H54 (cell line): Measurements from ENCODE around the gene CCDC85B.
A peak's percentile ranks its signal among the peaks of the same experiment; 100 is the strongest.

Source experiments
- DNase-seq: peaks from one replicate; pipeline ENCODE4 v3.0.0; 2011; ENCODE audit warnings: low spot score, mixed read lengths; ENCODE audit not compliant: insufficient read length
- FAIRE-seq: peaks from 3 replicates; lab custom pipeline; 2011; peaks lifted over from hg19 to GRCh38; lab: Jason Lieb, UNC
- POLR2A ChIP-seq: IDR thresholded peaks from 2 replicates; pipeline ENCODE4 v1.6.1; 2011; ENCODE audit warnings: low read depth, mild to moderate bottlenecking, low read length

The CCDC85B gene

DNA sequence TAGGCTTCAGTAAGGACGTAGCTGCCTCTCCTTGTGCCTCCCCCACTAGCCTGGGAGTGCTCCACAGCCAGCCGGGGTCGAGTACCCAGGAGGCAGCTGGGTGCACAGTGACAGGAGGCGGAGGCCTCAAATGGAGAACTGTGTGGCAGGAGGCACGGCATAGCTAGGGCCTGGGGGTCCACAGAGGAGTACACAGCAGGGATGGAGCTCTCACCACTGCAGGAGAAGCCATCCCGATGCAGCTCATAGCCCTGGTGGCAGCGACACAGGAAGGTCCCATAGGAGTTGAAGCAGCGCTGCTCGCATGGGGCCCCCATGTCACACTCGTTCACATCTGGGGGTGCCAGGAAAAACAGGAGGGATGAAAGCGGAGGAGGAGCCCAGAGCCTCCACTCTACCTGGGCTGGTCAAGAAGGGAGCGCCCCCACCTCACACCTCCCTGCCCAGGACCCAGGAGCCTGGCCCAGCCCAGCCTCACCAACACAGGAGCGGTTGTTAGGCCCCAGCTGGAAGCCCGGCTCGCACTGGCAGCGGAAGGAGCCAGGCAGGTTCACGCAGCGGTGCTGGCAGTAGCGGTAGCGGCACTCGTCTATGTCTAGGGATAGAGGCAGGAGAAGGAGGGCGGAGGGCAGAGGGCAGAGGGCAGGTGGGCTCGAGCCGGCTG is 20.7 kb upstream of the CCDC85B start:
- no peak for TF ChIP-seq POLR2A
- FAIRE-seq, result no peak
- no peak for DNase-seq

DNA sequence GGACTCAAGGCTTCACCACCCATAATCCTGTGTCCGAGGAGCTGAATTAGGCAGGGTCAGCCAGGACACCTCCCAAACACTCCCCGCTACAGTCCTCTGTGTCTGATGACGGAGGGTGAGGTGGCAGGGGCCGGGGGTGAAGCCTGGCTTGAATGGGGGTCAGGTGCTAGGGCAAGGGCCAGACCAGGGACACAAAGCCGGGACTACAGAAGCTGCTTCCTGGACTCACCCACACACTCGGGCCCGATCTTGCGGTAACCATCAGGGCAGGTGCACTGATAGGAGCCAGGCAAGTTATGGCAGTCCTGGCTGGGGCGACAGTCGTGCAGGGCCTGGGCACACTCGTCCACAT is 20.2 kb upstream of the CCDC85B start:
- no peak for FAIRE-seq

DNA sequence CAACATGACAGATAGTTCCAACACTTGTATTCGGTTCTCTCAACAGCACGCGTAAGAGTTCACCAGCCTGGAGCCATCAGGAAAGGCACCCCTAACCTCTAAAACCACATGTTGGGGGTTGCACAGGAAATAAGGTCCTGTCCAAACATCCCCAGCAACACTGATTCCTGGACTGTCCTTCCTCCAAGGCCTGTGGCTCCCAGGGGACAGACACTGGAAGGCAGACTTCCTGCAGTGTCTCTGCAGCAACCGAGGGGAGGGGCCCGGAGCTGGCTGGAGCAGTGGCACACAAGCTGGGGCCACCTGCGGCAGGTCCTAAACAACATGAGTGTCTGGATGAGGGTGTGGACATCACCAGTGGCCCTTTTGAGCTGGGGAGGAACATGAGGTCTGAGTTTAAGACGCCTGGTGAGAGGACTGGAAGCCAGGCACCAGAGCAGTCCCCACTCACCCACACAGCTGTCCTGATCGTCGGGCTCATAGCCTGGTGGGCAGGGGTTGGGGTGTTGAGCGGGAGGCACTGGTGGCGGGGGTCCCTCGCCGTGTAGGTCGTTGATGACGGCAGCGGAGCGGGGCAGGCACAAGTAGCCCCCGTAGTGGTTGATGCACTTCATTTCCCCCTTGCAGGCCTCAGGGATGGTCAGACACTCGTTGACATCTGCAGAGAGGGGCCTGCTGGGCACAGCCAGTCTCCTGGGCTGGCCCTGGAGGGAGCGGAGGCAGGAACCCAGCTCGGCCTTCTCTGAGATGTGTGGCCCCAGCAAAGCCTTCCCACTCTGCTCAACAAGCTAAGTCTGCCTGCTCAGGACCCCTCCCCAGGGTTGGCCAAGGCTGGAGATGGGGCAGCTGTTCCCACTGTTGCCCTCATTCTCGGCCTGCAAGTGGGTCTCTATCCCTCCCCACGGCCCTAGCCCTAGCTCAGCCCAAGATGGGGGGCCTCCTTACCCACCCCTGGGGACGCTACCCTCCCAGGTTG is 19.5 kb upstream of the CCDC85B start:
- DNase-seq (no peak), FAIRE-seq (no peak)
- no peak for TF ChIP-seq POLR2A

More for the DNA sequence above, 20.2 kb upstream of the CCDC85B start:
- DNase-seq, result no peak
- TF ChIP-seq POLR2A, result no peak

DNA sequence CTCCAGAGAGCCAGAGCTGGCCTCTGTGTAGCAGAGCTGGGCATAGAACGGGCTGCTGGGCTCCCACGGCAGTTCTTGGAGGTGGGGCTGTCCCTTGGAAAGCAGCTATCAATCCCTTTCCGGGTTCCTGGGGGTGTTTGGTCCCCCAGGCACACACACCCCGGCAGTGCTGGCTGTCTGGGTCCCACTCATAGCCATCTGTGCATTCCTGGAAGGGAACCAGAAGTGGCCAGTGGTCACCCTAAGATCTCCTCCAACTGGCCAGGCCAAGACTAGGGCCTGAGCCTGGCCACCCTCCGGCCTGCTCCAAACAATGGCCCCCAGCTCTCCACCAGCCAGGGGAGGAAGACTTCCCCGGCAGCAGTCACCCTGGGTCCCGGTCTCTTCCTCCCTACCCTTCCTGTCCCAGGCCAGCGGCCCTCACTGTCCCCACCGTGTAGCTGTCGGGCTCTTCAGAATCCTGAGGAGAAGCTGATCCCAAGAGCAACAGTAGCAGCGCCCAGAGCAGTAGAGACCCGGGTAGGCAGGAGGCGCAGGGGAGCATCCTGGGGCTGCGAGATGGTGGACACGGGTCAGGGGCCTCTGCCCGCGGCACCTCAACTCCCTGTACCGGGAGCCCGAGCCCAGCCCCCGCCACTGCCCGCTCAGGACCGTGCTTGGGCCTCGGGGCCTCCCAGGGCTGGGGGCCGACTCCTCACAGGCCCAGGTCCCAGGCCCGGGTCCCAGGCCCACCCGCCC is 18.5 kb upstream of the CCDC85B start:
- 0 out of 2 replicates have a peak, but pooled peaks have one; percentile 15 for TF ChIP-seq POLR2A
- no peak for FAIRE-seq
- DNase-seq, result no peak

DNA sequence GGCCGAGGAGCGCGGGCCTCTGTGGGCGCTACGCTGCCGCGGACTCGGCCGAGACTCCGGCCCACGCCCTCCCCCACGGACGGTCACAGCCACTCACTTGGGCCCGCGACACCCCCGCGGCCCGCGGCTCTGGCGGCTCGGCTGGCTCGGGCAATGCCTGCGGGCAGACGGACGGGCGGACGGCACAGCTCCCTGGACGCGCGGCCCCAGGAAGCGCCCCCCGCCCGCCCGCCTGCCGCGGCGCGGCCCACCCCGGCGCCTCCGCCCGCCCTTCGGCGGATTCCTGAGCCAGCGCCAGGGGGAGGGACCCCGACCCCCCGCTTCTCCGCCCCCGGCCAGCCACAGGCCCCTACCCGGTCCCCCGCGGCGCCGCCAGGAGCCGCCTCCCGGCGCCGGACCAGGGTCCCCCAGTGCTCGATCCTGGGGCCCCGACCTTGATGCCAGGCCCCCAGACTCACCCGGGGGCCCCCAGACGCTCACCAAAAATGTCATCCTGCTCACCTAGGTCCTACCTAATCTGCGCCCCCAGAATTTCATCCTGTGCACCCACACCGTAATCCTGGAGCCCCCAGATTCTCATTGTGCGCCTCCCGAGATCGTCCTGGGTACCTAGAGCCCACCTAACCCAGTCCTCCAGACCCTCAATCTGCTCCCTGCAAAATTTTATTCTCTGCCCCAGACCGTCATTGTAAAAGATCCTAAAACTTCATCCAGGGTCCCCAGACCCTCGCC is 17.7 kb upstream of the CCDC85B start, which contains the start of gene EFEMP2:
TSS of gene EFEMP2 (minus strand) at position 215 of the 732 bp plus-strand sequence. CDS start 446 bp downstream, outside the sequence.
- no peak for FAIRE-seq
- no peak for DNase-seq

DNA sequence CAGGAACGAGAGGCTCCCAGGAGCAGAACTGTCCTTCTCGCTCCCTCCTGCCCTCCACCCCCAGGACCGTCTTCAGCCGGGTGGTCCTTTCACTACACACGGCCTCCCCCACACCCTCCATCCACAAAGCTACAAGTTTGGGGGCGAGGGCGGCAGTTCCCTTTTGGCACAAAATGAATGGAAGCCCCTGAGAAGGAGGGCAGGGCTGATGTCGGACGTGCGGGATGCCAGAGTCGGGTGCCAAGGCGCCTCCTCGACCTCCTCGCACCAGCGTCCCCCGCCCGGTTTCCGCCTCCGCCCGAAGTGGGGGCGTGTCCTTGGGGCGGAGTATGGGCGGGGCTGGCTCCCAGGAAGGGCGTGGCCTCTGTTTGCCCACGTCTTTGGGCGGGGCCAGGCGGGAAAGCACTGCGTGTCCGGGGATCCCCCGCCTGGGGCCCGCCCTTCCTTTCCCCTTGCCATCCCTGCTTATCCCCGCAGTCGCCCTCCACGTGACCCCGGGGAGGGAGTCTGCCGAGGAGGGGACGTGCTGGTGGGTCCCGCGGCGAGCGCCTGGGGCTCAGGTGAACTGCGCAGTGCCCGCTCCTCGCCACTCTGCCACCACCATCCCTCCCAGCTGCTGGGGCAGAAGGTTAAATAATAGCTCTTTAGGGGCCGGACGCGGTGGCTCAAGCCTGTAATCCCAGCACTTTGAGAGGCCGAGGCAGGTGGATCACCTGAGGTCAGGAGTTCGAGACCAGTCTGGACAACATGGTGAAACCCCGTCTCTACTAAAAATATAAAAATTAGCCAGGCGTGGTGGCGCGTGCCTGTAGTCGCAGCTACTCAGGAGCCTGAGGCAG is 16.9 kb upstream of the CCDC85B start:
- no peak for FAIRE-seq

More for the DNA sequence above, 17.7 kb upstream of the CCDC85B start, which contains the start of gene EFEMP2:
- TF ChIP-seq POLR2A, result peak; percentile 31; the same call in 1 of the 2 replicates

DNA sequence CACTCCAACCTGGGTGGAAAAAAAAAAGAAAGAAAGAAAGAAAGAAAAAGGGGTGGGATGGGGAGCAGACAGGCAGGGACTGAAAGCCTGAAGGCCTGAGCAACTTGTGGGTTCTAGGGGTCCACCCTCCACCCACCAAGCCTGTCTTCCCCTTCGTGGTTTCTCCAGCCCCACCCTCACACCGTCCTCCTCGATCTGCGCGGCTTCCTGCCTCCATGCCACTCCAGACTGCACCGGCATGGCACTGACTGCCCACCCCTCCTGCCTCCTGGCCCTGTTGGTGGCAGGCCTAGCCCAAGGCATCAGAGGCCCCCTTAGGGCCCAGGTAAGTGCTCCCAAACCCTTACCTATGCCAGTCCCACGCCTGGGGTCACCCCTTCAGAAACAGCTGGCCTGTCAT is 10.9 kb upstream of the CCDC85B start, which contains the start of gene CTSW:
TSS of gene CTSW (plus strand) at position 221 of the 400 bp plus-strand sequence. CDS start at position 239, 18 bp downstream.
- DNase-seq (no peak), FAIRE-seq (no peak)
- TF ChIP-seq POLR2A, result no peak

More for the DNA sequence above, 16.9 kb upstream of the CCDC85B start:
- peak; percentile 93 for DNase-seq
- TF ChIP-seq POLR2A, result peak; percentile 93

DNA sequence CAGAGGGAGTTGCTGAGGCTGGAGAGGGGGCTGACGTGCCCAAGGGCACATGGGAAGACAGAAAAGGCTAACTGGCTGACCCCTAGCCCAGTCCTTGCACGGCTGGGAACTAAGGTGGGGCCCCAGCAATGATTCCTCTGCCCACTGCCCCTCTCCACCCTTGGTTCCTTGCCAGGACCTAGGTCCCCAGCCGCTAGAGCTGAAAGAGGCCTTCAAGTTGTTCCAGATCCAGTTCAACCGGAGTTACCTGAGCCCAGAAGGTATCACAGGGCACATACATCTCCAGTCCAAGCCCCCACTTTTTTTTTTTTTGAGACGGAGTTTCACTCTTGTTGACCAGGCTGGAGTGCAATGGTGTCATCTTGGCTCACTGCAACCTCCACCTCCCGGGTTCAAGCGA is 10.4 kb upstream of the CCDC85B start:
- DNase-seq (no peak), FAIRE-seq (no peak)
- no peak for TF ChIP-seq POLR2A

DNA sequence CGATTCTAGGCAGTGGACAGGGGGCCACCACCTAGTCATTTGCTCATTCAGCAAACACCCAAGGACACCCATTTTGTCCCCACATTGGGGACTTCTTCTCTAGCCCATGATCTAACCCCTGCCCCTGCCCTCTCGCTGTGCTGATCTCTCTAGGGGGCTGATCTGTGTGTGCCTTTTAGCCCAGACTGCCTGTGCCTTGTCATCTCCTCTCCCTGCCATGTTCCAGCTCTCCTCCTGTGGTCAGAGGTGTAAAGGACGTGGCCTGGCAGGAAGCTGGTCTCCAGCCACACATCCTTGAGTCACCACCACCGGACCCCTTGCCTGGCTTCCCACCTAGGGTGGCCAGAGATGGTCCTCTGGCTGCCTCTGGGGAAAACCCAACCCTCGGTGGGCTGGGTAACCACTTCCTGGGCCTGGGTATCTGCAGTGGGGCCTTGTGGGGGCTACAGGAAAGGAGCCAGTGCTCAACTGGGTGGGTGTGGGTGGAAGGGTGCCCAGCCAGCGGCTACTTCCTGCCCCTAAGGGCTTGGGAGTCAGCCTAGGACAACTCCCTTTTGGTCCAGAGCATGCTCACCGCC is 9.5 kb upstream of the CCDC85B start:
- FAIRE-seq, result no peak
- TF ChIP-seq POLR2A, result no peak
- DNase-seq, result no peak

DNA sequence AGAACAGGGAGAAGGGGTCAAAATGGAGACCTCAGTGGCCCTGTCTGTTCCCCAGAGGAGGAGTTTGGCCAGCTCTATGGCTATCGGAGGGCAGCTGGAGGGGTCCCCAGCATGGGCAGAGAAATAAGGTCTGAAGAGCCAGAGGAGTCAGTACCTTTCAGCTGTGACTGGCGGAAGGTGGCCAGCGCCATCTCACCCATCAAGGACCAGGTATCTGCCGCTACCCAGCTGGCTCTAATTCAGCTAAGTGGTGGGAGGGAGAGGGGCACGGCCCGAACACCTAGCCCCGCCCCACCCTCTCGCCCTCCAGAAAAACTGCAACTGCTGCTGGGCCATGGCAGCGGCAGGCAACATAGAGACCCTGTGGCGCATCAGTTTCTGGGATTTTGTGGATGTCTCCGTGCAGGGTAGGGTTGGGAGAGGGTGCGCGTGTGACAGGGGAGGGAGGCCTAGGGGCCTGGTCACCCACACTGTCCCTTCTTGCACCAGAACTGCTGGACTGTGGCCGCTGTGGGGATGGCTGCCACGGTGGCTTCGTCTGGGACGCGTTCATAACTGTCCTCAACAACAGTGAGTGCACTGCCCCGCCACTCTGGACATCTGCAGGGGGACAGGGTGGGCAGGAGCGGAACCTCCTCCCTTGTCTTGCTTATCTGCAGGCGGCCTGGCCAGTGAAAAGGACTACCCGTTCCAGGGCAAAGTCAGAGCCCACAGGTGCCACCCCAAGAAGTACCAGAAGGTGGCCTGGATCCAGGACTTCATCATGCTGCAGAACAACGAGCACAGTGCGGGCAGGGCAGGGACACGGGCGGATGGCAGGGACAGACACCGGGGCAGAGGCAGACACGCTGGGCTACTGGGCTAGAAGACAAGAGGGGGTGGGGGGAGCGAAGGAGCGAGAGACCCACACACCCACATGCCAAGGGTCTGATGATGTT is 8.1 kb upstream of the CCDC85B start:
- TF ChIP-seq POLR2A, result no peak
- no peak for DNase-seq
- no peak for FAIRE-seq
